IPS-20b (cell line): ENCODE data around the gene JARID2.

ENCODE experiments used
- H3K27ac ChIP-seq: one replicate; pipeline ENCODE4 v1.5.1; 2013; ENCODE audit warnings: low read length
- H3K27me3 ChIP-seq: 2 replicates; pipeline ENCODE4 v1.6.1; 2013; ENCODE audit warnings: mild to moderate bottlenecking, low read length, inconsistent platforms; ENCODE audit not compliant: insufficient read depth
- H3K36me3 ChIP-seq: 2 replicates; pipeline ENCODE4 v1.6.1; 2013; ENCODE audit warnings: low read depth, mild to moderate bottlenecking, inconsistent platforms, low read length, moderate library complexity; ENCODE audit not compliant: insufficient read depth
- H3K4me1 ChIP-seq: 2 replicates; pipeline ENCODE4 v1.6.1; 2013; ENCODE audit warnings: mild to moderate bottlenecking, control low read depth, inconsistent platforms, low read length, moderate library complexity; ENCODE audit not compliant: insufficient read depth
- H3K4me3 ChIP-seq: 2 replicates; pipeline ENCODE4 v1.5.1; 2013; ENCODE audit warnings: mild to moderate bottlenecking, low read length, inconsistent platforms
- H3K9ac ChIP-seq: 2 replicates; pipeline ENCODE4 v1.6.1; 2013; ENCODE audit warnings: low read depth, mild to moderate bottlenecking, inconsistent platforms, low read length, moderate library complexity
- H3K9me3 ChIP-seq: 2 replicates; pipeline ENCODE4 v1.6.1; 2013; ENCODE audit warnings: mild to moderate bottlenecking, low read depth, low read length, inconsistent platforms; ENCODE audit not compliant: insufficient read depth

Gene JARID2

DNA sequence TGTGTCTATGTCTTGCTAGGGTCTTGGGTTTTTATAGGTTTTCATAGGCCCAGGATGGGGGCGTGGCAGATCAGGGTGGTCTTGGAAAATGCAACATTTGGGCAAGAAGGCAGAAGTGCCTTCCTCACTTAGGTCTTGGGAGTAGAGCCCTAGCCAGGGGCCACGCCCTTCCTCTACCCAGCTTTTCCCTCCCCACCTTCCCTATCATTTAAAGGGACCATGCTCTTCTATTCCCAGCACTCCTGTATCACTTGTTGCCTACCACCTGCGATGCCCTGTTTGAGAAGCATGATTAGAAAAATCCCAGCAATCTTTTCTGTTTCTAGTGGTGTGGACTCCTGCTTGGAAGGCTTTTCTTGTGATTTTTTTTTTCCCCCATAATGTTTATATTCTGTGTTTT lies 190.6 kb downstream of the JARID2 start:
- no peak overlapping the region for H3K27ac ChIP-seq
- H3K36me3 ChIP-seq = no peaks in the 10 kb centered on the region
- no peak overlapping the region for H3K4me3 ChIP-seq
- no peak overlapping the region for H3K9ac ChIP-seq
- no peaks in the 10 kb centered on the region for H3K9me3 ChIP-seq
- no peaks in the 10 kb centered on the region for H3K27me3 ChIP-seq
- H3K4me1 ChIP-seq = peaks cover 80% of the 10 kb centered on the region

DNA sequence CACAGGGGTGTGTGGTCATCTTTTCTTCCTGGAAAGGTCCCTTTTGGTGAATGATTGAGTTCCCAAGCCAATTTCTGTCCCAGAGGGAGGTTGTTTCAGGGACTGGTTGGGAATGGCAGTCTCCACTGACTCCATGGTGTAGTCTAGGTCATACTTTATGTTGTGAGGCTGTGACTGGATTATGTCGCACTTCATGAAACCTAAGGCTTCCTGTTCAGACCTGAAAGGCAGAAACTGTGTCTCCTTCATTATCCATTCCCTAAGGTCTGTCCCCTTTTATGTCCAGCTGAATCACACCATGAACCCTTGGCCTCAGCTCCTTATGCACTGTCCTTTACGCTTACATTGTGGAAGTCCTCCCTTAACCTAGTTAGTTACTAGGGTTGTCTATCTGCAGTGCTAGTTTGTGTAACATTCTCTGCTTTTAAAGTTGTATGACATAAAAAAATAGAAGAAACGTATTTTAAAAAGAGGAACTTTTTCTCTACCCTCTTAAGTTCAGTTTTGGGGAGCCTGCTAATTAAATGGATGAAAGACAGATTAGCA lies 191.3 kb downstream of the JARID2 start:
- H3K4me1 ChIP-seq = peaks cover 73% of the 10 kb centered on the region
- no peak overlapping the region for H3K4me3 ChIP-seq
- no peak overlapping the region for H3K27ac ChIP-seq
- no peaks in the 10 kb centered on the region for H3K9me3 ChIP-seq
- no peaks in the 10 kb centered on the region for H3K36me3 ChIP-seq
- H3K9ac ChIP-seq = no peak overlapping the region
- no peaks in the 10 kb centered on the region for H3K27me3 ChIP-seq

DNA sequence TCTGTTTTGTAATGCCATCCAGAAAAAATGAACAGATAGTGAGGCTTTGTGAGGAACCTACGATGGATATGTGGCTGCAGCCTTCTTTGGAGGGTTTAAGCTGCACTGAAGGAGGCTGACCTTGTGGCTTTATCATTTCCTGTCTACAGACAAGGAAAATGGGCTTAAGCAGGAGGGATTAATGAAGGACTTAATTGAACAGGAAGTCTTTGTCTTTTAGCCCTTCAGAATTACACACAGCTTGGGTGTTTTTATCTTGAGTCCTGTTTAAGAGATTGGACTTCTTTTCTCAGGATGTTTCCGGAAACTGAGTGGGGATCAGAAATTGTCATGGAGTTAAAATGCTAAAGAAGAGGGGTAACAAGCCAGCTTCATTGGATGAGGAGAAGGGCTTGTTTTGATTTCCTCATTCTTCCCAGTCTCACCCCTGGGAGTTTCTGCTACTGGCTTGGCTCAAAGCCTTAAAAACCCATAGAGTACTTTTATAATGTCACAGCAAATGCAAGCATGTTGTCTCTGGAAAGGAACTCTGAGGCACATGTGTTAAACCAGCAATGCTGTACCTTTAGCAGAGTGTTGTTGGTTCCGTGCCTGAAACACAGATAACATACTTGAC lies 193.6 kb downstream of the JARID2 start:
- Histone ChIP-seq H3K27me3 (no peaks in the 10 kb centered on the region), H3K4me1 (peaks cover 64% of the 10 kb centered on the region)

DNA sequence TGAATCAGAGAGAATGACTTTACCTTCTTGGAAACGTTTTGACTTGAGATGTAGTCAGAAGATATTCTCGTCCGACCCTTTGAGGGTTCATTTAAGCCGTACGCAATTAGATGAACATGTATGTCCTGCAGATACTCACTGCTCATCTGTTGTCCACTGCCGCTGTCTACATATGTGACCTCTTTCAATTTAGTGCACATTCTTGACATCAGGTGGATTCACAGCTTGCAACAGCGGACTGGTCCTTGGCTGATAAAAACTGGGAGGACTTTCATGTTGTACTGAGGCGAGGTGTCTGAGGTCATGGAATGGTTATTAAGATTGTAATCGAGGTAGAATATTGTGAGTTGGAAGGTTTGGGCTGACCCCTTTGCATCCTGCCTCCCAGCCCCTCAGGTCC lies 194.2 kb downstream of the JARID2 start:
- peaks cover 62% of the 10 kb centered on the region for H3K4me1 ChIP-seq
- H3K9ac ChIP-seq = no peak overlapping the region
- H3K27ac ChIP-seq = no peak overlapping the region

More for the DNA sequence above, 193.6 kb downstream of the JARID2 start:
- Histone ChIP-seq H3K9me3 (no peaks in the 10 kb centered on the region), H3K36me3 (no peaks in the 10 kb centered on the region), H3K4me3 (no peak overlapping the region), H3K27ac (no peak overlapping the region), H3K9ac (no peak overlapping the region)

DNA sequence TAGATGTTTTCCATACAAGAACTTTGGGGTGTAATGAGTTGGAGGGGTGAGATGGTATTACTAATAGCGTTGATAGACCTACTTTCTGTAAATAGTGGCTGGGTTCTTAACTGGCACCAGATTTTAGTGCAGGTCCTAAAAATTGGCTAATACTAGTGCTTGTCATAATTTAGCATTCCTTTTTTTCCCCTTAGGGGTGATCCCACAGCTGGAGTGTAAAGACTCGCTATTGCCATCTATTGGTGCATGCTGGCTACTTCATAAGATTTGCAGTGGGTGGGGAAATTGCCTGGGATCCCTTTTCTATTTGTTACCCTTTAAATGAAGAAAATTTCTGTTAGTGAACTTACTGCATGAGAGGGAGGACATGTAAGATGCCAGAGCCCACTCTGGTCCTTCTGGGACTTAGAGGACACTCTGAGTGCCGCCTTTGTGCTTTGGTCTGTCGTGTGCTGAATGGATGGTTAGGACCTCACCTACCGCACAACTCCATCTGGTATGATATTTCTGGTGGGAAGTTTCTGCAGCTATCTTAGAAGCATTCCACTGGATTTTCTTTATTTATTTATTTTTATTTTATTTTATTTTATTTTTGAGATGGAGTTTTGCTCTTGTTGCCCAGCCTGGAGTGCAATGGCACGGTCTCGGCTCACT lies 195.5 kb downstream of the JARID2 start:
- no peak overlapping the region for H3K27ac ChIP-seq
- no peak overlapping the region for H3K9ac ChIP-seq
- no peak overlapping the region for H3K4me3 ChIP-seq
- H3K9me3 ChIP-seq = no peaks in the 10 kb centered on the region
- H3K27me3 ChIP-seq = no peaks in the 10 kb centered on the region
- H3K36me3 ChIP-seq = no peaks in the 10 kb centered on the region
- peaks cover 61% of the 10 kb centered on the region for H3K4me1 ChIP-seq

More for the DNA sequence above, 194.2 kb downstream of the JARID2 start:
- Histone ChIP-seq H3K4me3 (no peak overlapping the region), H3K9me3 (no peaks in the 10 kb centered on the region), H3K27me3 (no peaks in the 10 kb centered on the region), H3K36me3 (no peaks in the 10 kb centered on the region)

DNA sequence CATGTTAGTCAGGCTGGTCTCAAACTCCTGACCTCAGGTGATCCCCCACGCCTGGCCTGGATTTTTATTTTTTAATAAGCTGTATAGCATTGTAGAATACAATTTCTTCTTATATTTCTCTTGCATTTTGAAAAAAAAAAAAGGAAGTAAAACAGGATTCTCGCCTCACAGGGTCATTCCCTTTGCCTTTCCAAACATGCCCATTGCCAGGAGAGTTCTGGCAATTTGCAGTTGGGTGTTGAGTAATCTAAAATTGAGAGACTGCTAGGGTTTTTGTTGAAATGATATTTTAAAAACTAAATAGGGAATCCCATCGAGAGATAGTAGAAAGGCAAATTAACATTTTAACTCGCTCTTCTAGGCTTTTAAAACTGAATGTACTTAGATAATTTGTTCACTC lies 196.1 kb downstream of the JARID2 start:
- H3K36me3 ChIP-seq = no peaks in the 10 kb centered on the region
- H3K27me3 ChIP-seq = no peaks in the 10 kb centered on the region
- H3K27ac ChIP-seq = no peak overlapping the region
- H3K4me3 ChIP-seq = no peak overlapping the region
- H3K9ac ChIP-seq = no peak overlapping the region
- no peaks in the 10 kb centered on the region for H3K9me3 ChIP-seq
- peaks cover 63% of the 10 kb centered on the region for H3K4me1 ChIP-seq

DNA sequence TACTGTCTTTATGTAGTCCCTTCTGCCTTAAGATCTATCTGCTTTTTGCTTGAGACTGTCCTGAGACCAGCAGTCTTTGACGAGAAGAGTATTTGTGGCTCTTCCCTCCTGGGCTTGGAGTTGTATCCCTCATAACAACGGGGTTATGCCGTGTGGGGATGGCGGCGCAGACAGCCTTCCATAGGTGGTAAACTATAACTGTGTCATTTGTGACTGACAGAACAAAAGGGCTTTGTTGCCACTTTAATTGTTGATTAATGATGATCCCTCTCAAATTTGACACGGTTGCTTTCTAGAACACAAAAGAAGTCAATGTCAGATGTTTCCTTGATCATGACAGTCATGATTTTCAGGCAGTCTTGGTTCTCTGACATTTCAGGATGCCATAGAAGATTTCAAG lies 196.6 kb downstream of the JARID2 start:
- no peaks in the 10 kb centered on the region for H3K27me3 ChIP-seq
- no peaks in the 10 kb centered on the region for H3K36me3 ChIP-seq
- no peak overlapping the region for H3K27ac ChIP-seq
- H3K4me1 ChIP-seq = peaks cover 63% of the 10 kb centered on the region
- no peaks in the 10 kb centered on the region for H3K9me3 ChIP-seq
- no peak overlapping the region for H3K9ac ChIP-seq
- H3K4me3 ChIP-seq = no peak overlapping the region

DNA sequence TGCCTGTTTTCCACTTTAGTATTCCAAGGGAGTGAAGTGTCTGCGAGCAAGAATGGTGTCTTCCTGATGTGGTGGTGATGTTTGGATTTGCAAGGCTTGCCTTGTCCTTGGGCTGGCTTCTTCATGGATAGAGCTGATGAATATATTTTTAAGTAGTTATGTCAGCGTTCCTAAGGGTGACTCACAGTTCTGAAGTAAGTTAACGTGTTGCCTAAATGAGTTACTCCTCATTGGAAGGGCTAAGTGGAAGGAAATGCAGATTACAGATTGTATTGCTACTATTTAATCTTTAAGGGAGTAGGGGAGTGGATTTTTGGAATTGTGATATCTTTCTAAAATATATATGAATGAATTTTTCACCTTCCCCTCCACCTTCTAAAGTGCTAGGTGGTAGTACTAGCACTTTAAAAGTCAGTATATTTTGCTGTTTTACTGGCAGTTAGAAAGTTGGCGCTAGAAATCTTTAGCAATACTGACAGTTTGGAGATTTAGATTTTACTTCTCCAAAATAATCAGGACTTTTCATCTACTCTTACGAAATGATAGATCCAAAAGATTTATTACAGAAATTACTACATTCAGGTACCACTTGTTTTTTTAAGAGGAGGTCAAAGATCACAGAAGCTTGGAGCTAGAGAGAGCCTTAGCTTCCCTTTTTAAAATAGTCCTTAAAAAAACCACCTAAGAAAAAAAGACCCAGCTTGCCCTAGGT lies 197.4 kb downstream of the JARID2 start:
- no peak overlapping the region for H3K27ac ChIP-seq
- no peak overlapping the region for H3K9ac ChIP-seq
- peaks cover 60% of the 10 kb centered on the region for H3K4me1 ChIP-seq
- H3K9me3 ChIP-seq = no peaks in the 10 kb centered on the region
- H3K4me3 ChIP-seq = no peak overlapping the region
- no peaks in the 10 kb centered on the region for H3K36me3 ChIP-seq
- no peaks in the 10 kb centered on the region for H3K27me3 ChIP-seq

DNA sequence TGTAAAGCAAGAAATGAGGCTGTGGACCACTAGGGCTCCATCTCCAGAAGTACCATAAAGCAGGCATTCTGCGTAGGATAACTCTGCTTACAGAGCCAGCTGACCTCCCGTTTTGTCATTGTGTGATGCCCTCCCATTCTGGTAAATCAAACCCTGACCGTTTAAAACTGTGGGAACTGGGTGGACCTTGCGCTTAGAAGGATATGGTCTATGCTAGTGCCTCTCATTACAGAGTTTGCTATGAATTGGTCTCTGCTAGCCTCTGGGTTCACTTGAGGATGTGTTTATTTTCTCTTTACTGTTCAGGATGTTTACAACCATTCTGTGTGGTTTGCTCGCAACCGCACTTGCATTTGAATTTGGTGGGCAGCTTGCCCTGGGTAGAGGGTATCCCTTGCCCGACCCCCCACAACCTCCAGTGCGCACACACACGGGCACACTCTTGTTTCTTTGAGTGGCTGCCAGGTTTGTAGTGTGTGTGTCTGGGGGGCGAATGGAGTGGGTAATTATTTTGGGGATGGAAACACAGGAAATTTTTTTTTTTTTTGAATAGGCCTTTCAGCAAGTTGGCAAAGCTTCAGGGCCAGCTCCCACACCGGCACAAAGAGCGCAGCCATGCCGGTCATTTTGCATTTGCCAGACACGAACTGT lies 198.3 kb downstream of the JARID2 start:
- Histone ChIP-seq H3K9me3 (no peaks in the 10 kb centered on the region), H3K4me1 (peaks cover 59% of the 10 kb centered on the region), H3K9ac (no peak overlapping the region), H3K27me3 (no peaks in the 10 kb centered on the region), H3K4me3 (no peak overlapping the region), H3K27ac (no peak overlapping the region), H3K36me3 (no peaks in the 10 kb centered on the region)

DNA sequence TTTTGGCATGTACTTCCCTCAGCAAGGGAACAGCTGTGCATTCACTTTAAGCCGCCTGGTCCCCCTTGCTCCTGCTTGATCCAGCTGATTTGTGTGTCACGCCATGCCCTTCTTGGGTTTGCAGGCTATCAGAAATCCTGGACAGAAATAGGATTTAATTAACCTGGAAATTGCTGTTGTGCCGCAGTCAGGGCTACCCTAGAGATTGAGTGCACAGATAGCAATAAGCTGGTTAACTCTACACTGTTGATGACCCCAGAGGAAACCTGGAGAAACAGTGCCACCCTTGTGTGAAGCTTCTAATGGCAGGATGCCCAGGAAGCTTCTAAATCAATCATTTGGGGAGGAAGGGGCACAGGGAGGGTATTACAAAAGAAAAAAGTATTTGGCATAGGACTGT lies 199.0 kb downstream of the JARID2 start:
- peaks cover 57% of the 10 kb centered on the region for H3K4me1 ChIP-seq
- H3K9ac ChIP-seq = no peak overlapping the region
- H3K27me3 ChIP-seq = no peaks in the 10 kb centered on the region
- no peaks in the 10 kb centered on the region for H3K36me3 ChIP-seq
- H3K27ac ChIP-seq = no peak overlapping the region
- H3K4me3 ChIP-seq = no peak overlapping the region
- no peaks in the 10 kb centered on the region for H3K9me3 ChIP-seq

DNA sequence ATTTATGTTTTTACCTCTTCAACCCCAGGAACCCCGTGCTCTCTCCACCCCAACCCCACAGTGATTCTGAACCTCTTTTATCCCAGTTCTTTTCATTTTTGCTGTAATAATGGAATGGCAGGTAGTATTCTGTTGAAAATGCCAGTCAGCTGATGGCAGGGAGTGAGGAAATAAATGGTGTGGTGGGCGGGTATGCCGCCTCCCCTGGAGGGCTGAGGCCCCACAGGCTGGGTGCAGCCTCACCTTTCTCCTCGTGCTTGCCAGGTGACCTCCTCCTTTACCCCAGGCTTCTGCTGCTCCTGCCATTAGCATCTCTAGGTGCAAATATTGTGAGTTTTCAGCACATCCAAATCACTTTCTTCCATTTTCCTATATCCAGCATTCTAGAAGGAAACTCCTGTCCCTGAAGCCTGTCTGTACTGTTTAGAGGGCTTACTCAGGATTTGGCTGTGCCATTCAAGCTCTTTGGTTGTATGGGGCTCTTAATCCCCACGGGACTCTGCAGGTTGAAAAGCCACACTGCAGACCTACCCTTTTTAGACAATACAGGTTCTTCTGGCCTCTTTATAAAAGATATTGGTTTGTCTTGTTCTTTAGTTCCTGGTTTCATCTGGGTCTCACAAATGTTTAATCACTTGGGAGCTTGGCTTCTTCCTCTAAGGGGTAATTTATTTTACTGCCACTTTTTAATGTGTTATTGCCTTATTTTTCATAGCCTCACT lies 201.8 kb downstream of the JARID2 start:
- Histone ChIP-seq H3K27me3 (no peaks in the 10 kb centered on the region), H3K4me1 (peaks cover 51% of the 10 kb centered on the region), H3K27ac (no peak overlapping the region), H3K9ac (no peak overlapping the region), H3K4me3 (no peak overlapping the region), H3K36me3 (peaks cover 17% of the 10 kb centered on the region), H3K9me3 (no peaks in the 10 kb centered on the region)
